DMS 273 (cell line): ENCODE results near the gene THADA.

Experiments
- DNase-seq: peaks from one replicate; lab custom pipeline; 2025; ENCODE audit not compliant: unreplicated experiment; lab: John Stamatoyannopoulos, UW

Gene THADA

GRCh38 chr2:43513216-43513615, 82.6 kb downstream of the THADA start:
- no peak for DNase-seq

GRCh38 chr2:43511199-43511598, 84.6 kb downstream of the THADA start:
- no peak for DNase-seq

GRCh38 chr2:43509886-43510285, 86.0 kb downstream of the THADA start:
- no peak for DNase-seq

GRCh38 chr2:43508209-43508608, 87.6 kb downstream of the THADA start:
- no peak for DNase-seq

GRCh38 chr2:43507137-43507536, 88.7 kb downstream of the THADA start:
- no peak for DNase-seq

GRCh38 chr2:43495727-43496126, 100.1 kb downstream of the THADA start:
- no peak for DNase-seq

GRCh38 chr2:43493954-43494353, 101.9 kb downstream of the THADA start:
- DNase-seq = no peak

- DNase-seq = no peak
Observed at GRCh38 chr2:43491065-43491639, 104.7 kb downstream of the THADA start.

GRCh38 chr2:43490252-43490786, 105.5 kb downstream of the THADA start:
- DNase-seq = no peak

- DNase-seq = no peak
Observed at GRCh38 chr2:43488737-43489136, 107.1 kb downstream of the THADA start.

- DNase-seq = no peak
Observed at GRCh38 chr2:43486603-43487002, 109.2 kb downstream of the THADA start.

GRCh38 chr2:43484323-43484930, 111.4 kb downstream of the THADA start:
- peak; percentile 88 for DNase-seq

- no peak for DNase-seq
Observed at GRCh38 chr2:43482961-43483360, 112.9 kb downstream of the THADA start.

GRCh38 chr2:43481927-43482542, 113.8 kb downstream of the THADA start:
- no peak for DNase-seq

GRCh38 chr2:43480874-43481273, 115.0 kb downstream of the THADA start:
- DNase-seq = no peak

GRCh38 chr2:43478412-43479086, 117.3 kb downstream of the THADA start:
- no peak for DNase-seq

- no peak for DNase-seq
Observed at GRCh38 chr2:43475922-43476321, 119.9 kb downstream of the THADA start.

- DNase-seq = no peak
Observed at GRCh38 chr2:43475137-43475846, 120.5 kb downstream of the THADA start.

- no peak for DNase-seq
Observed at GRCh38 chr2:43474273-43474672, 121.6 kb downstream of the THADA start.

- DNase-seq = no peak
Observed at GRCh38 chr2:43473767-43474166, 122.1 kb downstream of the THADA start.

GRCh38 chr2:43472527-43473194, 123.2 kb downstream of the THADA start:
- no peak for DNase-seq
